Nephron progenitor cell (in vitro differentiated cells): ENCODE data around the gene SLC35G3.

Source experiments
- DNase-seq: peaks from one replicate; pipeline ENCODE4 v3.0.0; 2021
- H3K27ac Mint-ChIP-seq: 2 replicates; pipeline ENCODE4 v1.8.0; 2021; ENCODE audit warnings: mild to moderate bottlenecking, moderate library complexity, mixed read lengths
- H3K27me3 Mint-ChIP-seq: 2 replicates; pipeline ENCODE4 v1.8.0; 2021; ENCODE audit warnings: mild to moderate bottlenecking, low read depth, mixed read lengths; ENCODE audit not compliant: poor library complexity
- H3K36me3 Mint-ChIP-seq: 2 replicates; pipeline ENCODE4 v1.8.0; 2021; ENCODE audit warnings: low read depth, mixed read lengths
- H3K4me1 Mint-ChIP-seq: 2 replicates; pipeline ENCODE4 v1.8.0; 2021; ENCODE audit warnings: mixed read lengths
- H3K4me3 Mint-ChIP-seq: 2 replicates; pipeline ENCODE4 v1.8.0; 2021; ENCODE audit warnings: mild to moderate bottlenecking, moderate library complexity, mixed read lengths
- H3K9me3 Mint-ChIP-seq: 2 replicates; pipeline ENCODE4 v1.8.0; 2021; ENCODE audit warnings: mild to moderate bottlenecking, moderate library complexity, mixed read lengths
- CTCF ChIP-seq: fragments of 200-600 bp; sonication (generic); IDR thresholded peaks from 2 replicates; pipeline ENCODE4 v1.5.0; 2021; ENCODE audit warnings: antibody characterized with exemption

SLC35G3 gene

GRCh38 chr17:35147375-35147905, 46.8 kb downstream of the SLC35G3 start, which contains the start of gene UNC45B:
Gene UNC45B, plus strand, starts transcription at chr17:35147817. Its CDS starts 447 bp downstream, at chr17:35148264.
- H3K27me3 Mint-ChIP-seq: peaks cover 18% of the 10 kb centered on the region

GRCh38 chr17:35146214-35146833, 47.9 kb downstream of the SLC35G3 start:
- no peak overlapping the region for H3K27ac Mint-ChIP-seq
- H3K27me3 Mint-ChIP-seq: peaks cover 18% of the 10 kb centered on the region
- peaks cover 22% of the 10 kb centered on the region for H3K4me1 Mint-ChIP-seq
- no peaks in the 10 kb centered on the region for H3K36me3 Mint-ChIP-seq
- no peak for TF ChIP-seq CTCF
- DNase-seq: no peak
- no peak overlapping the region for H3K4me3 Mint-ChIP-seq
- no peaks in the 10 kb centered on the region for H3K9me3 Mint-ChIP-seq

More at GRCh38 chr17:35147375-35147905, 46.8 kb downstream of the SLC35G3 start, which contains the start of gene UNC45B:
- H3K9me3 Mint-ChIP-seq: no peaks in the 10 kb centered on the region
- no peaks in the 10 kb centered on the region for H3K36me3 Mint-ChIP-seq
- no peak within 1 kb of the TSS for H3K4me3 Mint-ChIP-seq
- no peak for TF ChIP-seq CTCF
- H3K27ac Mint-ChIP-seq: no peak within 1 kb of the TSS
- H3K4me1 Mint-ChIP-seq: peaks cover 22% of the 10 kb centered on the region
- DNase-seq: no peak

GRCh38 chr17:35144840-35145239, 49.4 kb downstream of the SLC35G3 start:
- no peak for TF ChIP-seq CTCF
- Mint-ChIP-seq H3K27me3 (peaks cover 17% of the 10 kb centered on the region), H3K4me1 (peaks cover 26% of the 10 kb centered on the region), H3K36me3 (no peaks in the 10 kb centered on the region), H3K9me3 (no peaks in the 10 kb centered on the region), H3K4me3 (no peak overlapping the region), H3K27ac (no peak overlapping the region)
- DNase-seq: no peak
